Measurements from ENCODE around the gene PPP1R14C.

PPP1R14C gene

GRCh38 chr6:150098155-150098554 lies 44.7 kb upstream of the PPP1R14C start:
- ATAC-seq = no peak

GRCh38 chr6:150099546-150099945 lies 43.3 kb upstream of the PPP1R14C start:
- ATAC-seq = no peak
- no peak for TF ChIP-seq CSDC2 (CRISPR knock-in tag; IDR thresholded peaks at IDR 0.05)

More at GRCh38 chr6:150098155-150098554, 44.7 kb upstream of the PPP1R14C start:
- no peak for TF ChIP-seq ZNF565 (CRISPR knock-in tag; conservative IDR thresholded peaks at IDR 0.05; ENCODE audit: low read depth)
- no peak for TF ChIP-seq ZNF8 (CRISPR knock-in tag; IDR thresholded peaks at IDR 0.05)
- no peak for TF ChIP-seq BACH2 (CRISPR knock-in tag; IDR thresholded peaks at IDR 0.05; ENCODE audit: borderline replicate concordance)
- no peak for TF ChIP-seq ESRRG (CRISPR knock-in tag; IDR thresholded peaks at IDR 0.05)
- no peak for TF ChIP-seq ZC3H10 (CRISPR knock-in tag; IDR thresholded peaks at IDR 0.05)
- TF ChIP-seq CSRNP3 (CRISPR knock-in tag; IDR thresholded peaks at IDR 0.05) = no peak
- TF ChIP-seq ARNTL (CRISPR knock-in tag; IDR thresholded peaks at IDR 0.05; ENCODE audit: borderline replicate concordance, low read depth) = no peak
- no peak for TF ChIP-seq ISL1 (CRISPR knock-in tag; IDR thresholded peaks at IDR 0.05)
- TF ChIP-seq POU6F1 (CRISPR knock-in tag; IDR thresholded peaks at IDR 0.05; ENCODE audit: borderline replicate concordance, low read depth) = no peak
- TF ChIP-seq PPARA (CRISPR knock-in tag; IDR thresholded peaks at IDR 0.05; ENCODE audit: borderline replicate concordance) = no peak
- TF ChIP-seq TOX (CRISPR knock-in tag; IDR thresholded peaks at IDR 0.05; ENCODE audit: borderline replicate concordance) = no peak
- TF ChIP-seq RARB (CRISPR knock-in tag; IDR thresholded peaks at IDR 0.05) = no peak

- no peak for TF ChIP-seq TOX (CRISPR knock-in tag; IDR thresholded peaks at IDR 0.05; ENCODE audit: borderline replicate concordance)
- no peak for TF ChIP-seq BACH2 (CRISPR knock-in tag; IDR thresholded peaks at IDR 0.05; ENCODE audit: borderline replicate concordance)
- TF ChIP-seq ZFP30 (CRISPR knock-in tag; IDR thresholded peaks at IDR 0.05) = no peak
- no peak for TF ChIP-seq ZNF70 (CRISPR knock-in tag; IDR thresholded peaks at IDR 0.05)
- TF ChIP-seq ISL1 (CRISPR knock-in tag; IDR thresholded peaks at IDR 0.05) = no peak
- no peak for TF ChIP-seq CSDC2 (CRISPR knock-in tag; IDR thresholded peaks at IDR 0.05)
- TF ChIP-seq SNAI2 (CRISPR knock-in tag; IDR thresholded peaks at IDR 0.05) = no peak
- no peak for TF ChIP-seq PPARA (CRISPR knock-in tag; IDR thresholded peaks at IDR 0.05; ENCODE audit: borderline replicate concordance)
- no peak for TF ChIP-seq CSRNP3 (CRISPR knock-in tag; IDR thresholded peaks at IDR 0.05)
- TF ChIP-seq POU6F1 (CRISPR knock-in tag; IDR thresholded peaks at IDR 0.05; ENCODE audit: borderline replicate concordance, low read depth) = no peak
- TF ChIP-seq ZNF565 (CRISPR knock-in tag; conservative IDR thresholded peaks at IDR 0.05; ENCODE audit: low read depth) = no peak
- TF ChIP-seq ESRRG (CRISPR knock-in tag; IDR thresholded peaks at IDR 0.05) = no peak
- no peak for TF ChIP-seq ZNF8 (CRISPR knock-in tag; IDR thresholded peaks at IDR 0.05)
- no peak for TF ChIP-seq ZFP3 (CRISPR knock-in tag; IDR thresholded peaks at IDR 0.05)
- TF ChIP-seq OSR1 (CRISPR knock-in tag; IDR thresholded peaks at IDR 0.05) = no peak
- TF ChIP-seq TSHZ2 (CRISPR knock-in tag; IDR thresholded peaks at IDR 0.05) = no peak
- no peak for TF ChIP-seq PATZ1 (CRISPR knock-in tag; IDR thresholded peaks at IDR 0.05; ENCODE audit: borderline replicate concordance)
- TF ChIP-seq ZC3H10 (CRISPR knock-in tag; IDR thresholded peaks at IDR 0.05) = no peak
These were observed 42.9 kb upstream of the PPP1R14C start for GRCh38 chr6:150099953-150100352.

More at GRCh38 chr6:150099953-150100352, 42.9 kb upstream of the PPP1R14C start:
- ATAC-seq = no peak
